Loucy (cell line): ENCODE measurements around the gene TMEM259.

Experiments
- CTCF ChIP-seq: fragments of 200-600 bp; sonication (generic); conservative IDR thresholded peaks from 2 replicates; pipeline ENCODE4 v1.5.1; 2014; ENCODE audit warnings: mild to moderate bottlenecking, antibody characterized with exemption, low read length
- EZH2phosphoT487 ChIP-seq: fragments of 200-600 bp; IDR thresholded peaks from 2 replicates; pipeline ENCODE4 v1.6.1; 2018; ENCODE audit warnings: antibody characterized with exemption, mild to moderate bottlenecking, moderate library complexity, borderline replicate concordance

DNA sequence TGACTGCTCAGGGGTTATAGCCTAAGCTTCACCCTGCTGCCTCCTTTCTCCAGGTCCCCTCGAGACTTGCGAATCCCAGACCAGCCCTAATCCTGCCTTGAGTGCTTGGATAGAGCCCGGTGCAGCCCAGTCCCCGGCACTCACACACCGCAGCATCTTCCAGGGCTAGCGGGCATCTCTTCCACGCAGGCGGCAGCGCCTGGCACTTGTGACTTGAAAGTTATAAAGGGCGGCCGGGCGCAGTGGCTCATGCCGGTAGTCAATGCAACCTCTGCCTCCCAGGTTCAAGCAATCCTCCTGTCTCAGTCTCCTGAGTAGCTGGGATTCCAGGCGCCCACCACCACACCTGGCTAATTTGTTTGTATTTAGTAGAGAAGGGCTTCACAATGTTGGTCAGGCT, 34.8 kb downstream of the TMEM259 start:
- TF ChIP-seq CTCF (no peak), EZH2phosphoT487 (no peak)
